Upper lobe of right lung (tissue), 1 donor: ENCODE results near the gene MYCN. TPM values are rescaled to one million over a fixed set of nuclear protein-coding genes. Genes with fewer than 3 reads are reported as not detected.
A peak's percentile ranks its signal among the peaks of the same experiment; 100 is the strongest.

ENCODE experiments used
- ATAC-seq: fragments of 200-7000 bp; cut with Tn5 transposase; one replicate; pipeline ENCODE4 v1.9.1; 2020; ENCODE audit warnings: mild to moderate bottlenecking, moderate library complexity
- DNase-seq: peaks from one replicate; pipeline ENCODE4 v3.0.0-alpha.2; 2020
- H3K27ac ChIP-seq: fragments of 200-600 bp; one replicate; pipeline ENCODE4 v1.8.0; 2022
- H3K27me3 ChIP-seq: fragments of 200-600 bp; one replicate; pipeline ENCODE4 v1.8.0; 2022; ENCODE audit warnings: mild to moderate bottlenecking
- H3K36me3 ChIP-seq: fragments of 200-600 bp; one replicate; pipeline ENCODE4 v1.8.0; 2022
- H3K4me1 ChIP-seq: fragments of 200-600 bp; one replicate; pipeline ENCODE4 v1.8.0; 2022
- H3K4me3 ChIP-seq: fragments of 200-600 bp; one replicate; pipeline ENCODE4 v1.8.0; 2022; ENCODE audit warnings: mild to moderate bottlenecking
- H3K9me3 ChIP-seq: fragments of 200-600 bp; one replicate; pipeline ENCODE4 v1.8.0; 2022
- CTCF ChIP-seq: fragments of 200-600 bp; IDR thresholded peaks from one replicate; pipeline ENCODE4 v1.8.0; 2022; ENCODE audit warnings: antibody characterized with exemption
- intact Hi-C: fragments of 100-400 bp; cut with DNase I; formaldehyde crosslinking; loops from one replicate; pipeline ENCODE4 v1.11.0; 2022
- total RNA-seq: library from RNA; stranded (reverse); fragmentation: NEBNext Ultra II Directional; extraction: Animal tissue kit (Norgen Biotek cat#: 25700); gene quantifications from one replicate; pipeline ENCODE4 v1.2.1, GENCODE V29; 2021
- donor health status: DM: no; HTN: yes; CAD: no; lungs with severe emphysema.

The MYCN gene
- total RNA-seq, 1 donor from 2014 or later, result 0.49 TPM

- H3K9me3 ChIP-seq, result no peaks in the 10 kb centered on the region
- no peak for ATAC-seq
- H3K4me3 ChIP-seq, result peak overlapping the region; percentile 19
- DNase-seq, result no peak
- no peaks in the 10 kb centered on the region for H3K36me3 ChIP-seq
- peaks cover 40% of the 10 kb centered on the region for H3K4me1 ChIP-seq
- no peak overlapping the region for H3K27ac ChIP-seq
- intact Hi-C loops, result loop anchor here (5.0 kb wide), 1 partner anchor 306 kb away; no protein-coding TSS in a partner anchor
- peaks cover 49% of the 10 kb centered on the region for H3K27me3 ChIP-seq
- TF ChIP-seq CTCF, result no peak
These were observed 2.5 kb downstream of the MYCN start for GRCh38 chr2:15942711-15943345.

DNA sequence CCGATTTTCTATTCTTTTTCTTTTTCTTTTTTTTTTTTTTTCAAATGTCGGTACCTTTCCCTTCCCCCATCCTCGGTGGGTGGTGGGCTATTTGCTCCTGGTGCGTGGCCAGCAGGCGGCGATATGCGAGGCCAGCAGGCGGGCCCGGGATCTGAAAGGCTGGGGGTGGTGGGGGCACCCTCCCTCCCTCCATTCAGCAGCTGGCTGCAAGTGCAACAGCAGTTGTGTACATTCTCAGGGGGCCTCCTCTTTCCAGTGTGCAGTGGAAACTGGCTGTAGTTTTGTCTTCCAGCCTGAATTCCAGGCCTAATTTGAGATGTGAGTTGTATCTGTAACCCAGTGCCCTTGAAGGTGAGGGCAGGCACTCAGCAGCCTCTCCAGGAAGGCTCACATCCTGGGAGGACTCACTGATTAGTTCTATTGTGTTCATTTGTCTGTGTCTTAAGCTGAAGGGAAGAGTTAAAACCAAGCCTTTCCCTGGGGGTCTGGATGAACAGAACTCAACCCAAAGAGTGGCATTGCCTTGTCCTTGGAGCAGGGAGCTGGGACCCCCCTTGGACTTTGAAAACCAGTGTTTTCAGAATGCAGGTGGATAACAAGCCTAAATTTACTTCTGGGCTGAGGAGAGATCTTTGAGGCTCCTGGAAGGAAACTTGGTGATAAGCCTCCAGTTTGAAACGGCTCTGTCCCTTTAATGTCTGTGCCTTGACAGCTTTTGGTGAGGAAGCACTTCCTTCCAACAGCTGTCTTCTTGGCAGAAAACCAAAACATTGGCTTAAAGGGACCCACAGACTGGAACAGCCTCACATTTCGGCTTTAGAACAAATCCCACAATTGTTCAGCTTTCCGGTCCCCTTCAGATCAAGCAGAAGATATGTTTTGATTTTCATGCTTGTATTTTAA, 3.3 kb downstream of the MYCN start:
- peak overlapping the region; percentile 19 for H3K4me3 ChIP-seq
- no peaks in the 10 kb centered on the region for H3K9me3 ChIP-seq
- peaks cover 40% of the 10 kb centered on the region for H3K4me1 ChIP-seq
- no peak for DNase-seq
- intact Hi-C loops, result loop anchor here (5.0 kb wide), 1 partner anchor 306 kb away; no protein-coding TSS in a partner anchor
- ATAC-seq, result no peak
- H3K27ac ChIP-seq, result no peak overlapping the region
- H3K36me3 ChIP-seq, result no peaks in the 10 kb centered on the region
- peak; percentile 39 for TF ChIP-seq CTCF
- peaks cover 44% of the 10 kb centered on the region for H3K27me3 ChIP-seq

- no peak for TF ChIP-seq CTCF
- no peaks in the 10 kb centered on the region for H3K9me3 ChIP-seq
- intact Hi-C loops, result loop anchor here (5.0 kb wide), 1 partner anchor 307 kb away; no protein-coding TSS in a partner anchor
- no peaks in the 10 kb centered on the region for H3K36me3 ChIP-seq
- peaks cover 36% of the 10 kb centered on the region for H3K4me1 ChIP-seq
- DNase-seq (no peak), ATAC-seq (no peak)
- peaks cover 35% of the 10 kb centered on the region for H3K27me3 ChIP-seq
- H3K27ac ChIP-seq, result no peak overlapping the region
- no peak overlapping the region for H3K4me3 ChIP-seq
These were observed 4.1 kb downstream of the MYCN start for GRCh38 chr2:15944325-15945017.

DNA sequence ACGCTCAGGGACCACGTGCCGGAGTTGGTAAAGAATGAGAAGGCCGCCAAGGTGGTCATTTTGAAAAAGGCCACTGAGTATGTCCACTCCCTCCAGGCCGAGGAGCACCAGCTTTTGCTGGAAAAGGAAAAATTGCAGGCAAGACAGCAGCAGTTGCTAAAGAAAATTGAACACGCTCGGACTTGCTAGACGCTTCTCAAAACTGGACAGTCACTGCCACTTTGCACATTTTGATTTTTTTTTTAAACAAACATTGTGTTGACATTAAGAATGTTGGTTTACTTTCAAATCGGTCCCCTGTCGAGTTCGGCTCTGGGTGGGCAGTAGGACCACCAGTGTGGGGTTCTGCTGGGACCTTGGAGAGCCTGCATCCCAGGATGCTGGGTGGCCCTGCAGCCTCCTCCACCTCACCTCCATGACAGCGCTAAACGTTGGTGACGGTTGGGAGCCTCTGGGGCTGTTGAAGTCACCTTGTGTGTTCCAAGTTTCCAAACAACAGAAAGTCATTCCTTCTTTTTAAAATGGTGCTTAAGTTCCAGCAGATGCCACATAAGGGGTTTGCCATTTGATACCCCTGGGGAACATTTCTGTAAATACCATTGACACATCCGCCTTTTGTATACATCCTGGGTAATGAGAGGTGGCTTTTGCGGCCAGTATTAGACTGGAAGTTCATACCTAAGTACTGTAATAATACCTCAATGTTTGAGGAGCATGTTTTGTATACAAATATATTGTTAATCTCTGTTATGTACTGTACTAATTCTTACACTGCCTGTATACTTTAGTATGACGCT, 5.8 kb downstream of the MYCN start:
- TF ChIP-seq CTCF, result no peak
- Histone ChIP-seq H3K4me1 (peaks cover 24% of the 10 kb centered on the region), H3K36me3 (no peaks in the 10 kb centered on the region), H3K27ac (no peak overlapping the region), H3K27me3 (peaks cover 23% of the 10 kb centered on the region), H3K4me3 (no peak overlapping the region), H3K9me3 (no peaks in the 10 kb centered on the region)
- ATAC-seq (no peak), DNase-seq (no peak)
- intact Hi-C loops, result no loop called here

- DNase-seq, result no peak
These were observed 6.6 kb downstream of the MYCN start for GRCh38 chr2:15946983-15947382.

More at GRCh38 chr2:15946983-15947382, 6.6 kb downstream of the MYCN start:
- Histone ChIP-seq H3K9me3 (no peaks in the 10 kb centered on the region), H3K27ac (no peak overlapping the region), H3K36me3 (no peaks in the 10 kb centered on the region), H3K4me1 (peaks cover 15% of the 10 kb centered on the region), H3K4me3 (no peak overlapping the region), H3K27me3 (peaks cover 15% of the 10 kb centered on the region)
- ATAC-seq, result no peak
- no peak for TF ChIP-seq CTCF
- intact Hi-C loops, result no loop called here
